ENCODE results near the gene MAD1L1.

DNA sequence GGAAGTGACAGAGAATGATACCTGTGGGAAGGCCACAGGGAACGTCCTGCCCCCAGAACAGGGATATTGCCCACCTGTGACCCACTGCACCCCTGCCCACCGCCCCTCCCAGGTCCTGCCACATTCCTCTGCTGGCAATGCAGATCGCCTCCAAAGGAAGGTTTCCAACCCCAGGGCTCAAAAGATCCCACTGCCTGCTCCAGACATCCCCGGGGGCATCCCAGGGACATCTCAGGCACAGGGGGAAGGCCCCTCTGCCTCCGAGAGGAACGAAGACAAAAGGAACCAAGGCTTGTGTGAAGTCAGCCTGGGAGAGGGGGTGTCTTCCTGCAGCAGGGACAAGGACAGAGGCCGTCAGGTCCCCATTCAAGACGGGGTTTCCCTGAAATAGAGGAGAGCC is 37.8 kb upstream of the MAD1L1 start:
- TF ChIP-seq EZH2 (IDR thresholded peaks at IDR 0.05; ENCODE audit: insufficient read depth, poor library complexity, severe bottlenecking) (no peak), EZH2phosphoT487 (IDR thresholded peaks at IDR 0.05; ENCODE audit: insufficient read depth, low read depth) (no peak)
